ENCODE results near the gene RYR1.
A peak's percentile ranks its signal among the peaks of the same experiment; 100 is the strongest.

Gene RYR1

DNA sequence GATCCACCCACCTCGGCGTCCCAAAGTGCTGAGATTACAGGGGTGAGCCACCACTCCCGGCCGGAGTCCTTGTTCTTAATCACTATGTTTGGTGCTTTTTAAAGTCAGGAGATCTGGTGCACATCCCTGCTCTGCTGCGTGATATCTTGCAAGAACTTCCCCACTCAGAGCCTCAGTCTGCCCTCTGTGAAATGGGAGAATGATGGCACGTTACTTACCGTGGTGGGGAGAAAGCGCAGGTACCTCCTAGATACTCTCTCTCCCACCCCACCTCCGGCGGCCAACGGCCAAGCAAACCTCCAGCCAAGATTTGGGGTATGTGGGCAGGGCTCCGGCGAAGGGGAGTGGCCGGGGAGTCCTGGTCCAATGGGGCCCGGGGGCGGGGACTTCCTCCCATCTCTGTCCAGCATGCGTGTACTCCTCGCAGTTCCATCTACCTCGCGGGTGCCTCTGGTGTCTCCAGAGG, at the start of gene RYR1:
TSS of gene RYR1 (plus strand) at position 424 of the 466 bp plus-strand sequence. CDS start 139 bp downstream, outside the sequence.
- no peak for DNase-seq (ENCODE audit: low read depth in 2 of 2, low spot score in 1 of 2)

DNA sequence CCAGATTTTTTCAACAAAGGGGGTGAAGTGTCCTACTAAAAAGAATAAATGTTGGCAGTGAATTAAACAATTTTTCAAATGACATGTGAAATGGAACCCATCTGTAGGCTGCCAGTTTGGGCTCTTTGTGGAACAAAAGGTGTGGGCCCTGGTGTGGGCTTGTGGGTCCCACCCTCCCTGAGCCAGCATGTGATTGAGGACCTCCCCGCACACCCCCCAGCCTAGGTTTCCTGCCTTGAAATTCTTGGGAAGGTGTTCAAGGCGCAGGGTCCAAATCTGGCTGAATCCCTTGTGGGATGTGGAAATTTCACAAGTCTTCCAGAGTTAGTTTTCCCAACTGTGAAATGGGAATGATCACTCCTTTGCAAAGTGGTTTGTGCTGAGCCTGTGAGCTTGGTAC, 49.7 kb upstream of the RYR1 start:
- DNase-seq (ENCODE audit: low read depth in 2 of 2, low spot score in 1 of 2) = no peak

DNA sequence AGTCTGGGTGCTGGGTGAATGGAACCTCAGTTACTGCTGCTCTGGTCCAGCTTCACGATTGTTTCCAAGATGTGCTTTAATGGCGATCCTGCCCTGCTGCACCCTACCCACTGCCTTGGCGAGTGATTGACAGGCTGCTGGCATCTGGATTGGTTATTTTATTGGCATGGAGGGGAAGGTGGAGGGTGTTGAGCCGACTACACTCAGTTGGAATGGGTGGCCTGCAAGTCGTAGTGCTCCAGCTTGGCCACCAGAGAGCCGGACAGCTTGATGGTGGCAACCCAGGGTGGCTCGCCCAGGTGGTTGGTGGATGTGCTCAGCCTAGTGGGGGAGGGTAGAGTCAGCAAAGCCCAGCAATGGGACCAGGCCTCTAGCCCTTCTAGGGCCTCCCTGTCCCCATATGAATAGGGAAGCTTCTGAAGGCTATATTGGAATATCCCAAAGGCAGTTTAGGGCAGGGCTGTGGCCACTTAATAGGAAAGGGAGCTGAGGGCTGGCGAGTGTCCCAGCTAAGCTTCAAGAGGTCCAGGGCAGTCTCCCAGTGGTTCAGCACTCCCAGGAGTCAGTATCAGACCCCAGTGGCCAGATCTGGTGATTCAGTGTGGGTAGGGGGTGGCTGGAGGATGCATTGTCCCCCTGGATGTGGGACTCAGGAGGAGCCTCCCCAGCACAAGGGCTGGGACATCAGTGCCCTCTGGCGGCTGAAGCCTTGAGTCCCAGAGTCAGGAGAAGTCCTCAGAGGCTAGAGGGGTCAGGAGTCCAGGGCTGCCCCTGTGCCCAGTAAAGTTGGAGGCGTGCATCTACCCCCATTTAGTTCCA, 49.1 kb upstream of the RYR1 start:
- DNase-seq (ENCODE audit: low read depth in 2 of 2, low spot score in 1 of 2) = no peak

GRCh38 chr19:38385057-38385803, 48.3 kb upstream of the RYR1 start:
- no peak for DNase-seq (ENCODE audit: low read depth in 2 of 2, low spot score in 1 of 2)

GRCh38 chr19:38385804-38386257, 47.7 kb upstream of the RYR1 start:
- no peak for DNase-seq (ENCODE audit: low read depth in 2 of 2, low spot score in 1 of 2)

- no peak for DNase-seq (ENCODE audit: low read depth in 2 of 2, low spot score in 1 of 2)
Measured at GRCh38 chr19:38386300-38386970, 47.1 kb upstream of the RYR1 start.

- no peak for DNase-seq (ENCODE audit: low read depth in 2 of 2, low spot score in 1 of 2)
Measured at GRCh38 chr19:38386971-38387549, 46.4 kb upstream of the RYR1 start.

GRCh38 chr19:38387550-38388348, 45.7 kb upstream of the RYR1 start, which contains the start of gene GGN:
TSS of gene GGN (minus strand) at chr19:38388034. CDS start at chr19:38387261, 773 bp downstream.
- peak; percentile 44 to 54 for DNase-seq (ENCODE audit: low read depth in 2 of 2, low spot score in 1 of 2)

DNA sequence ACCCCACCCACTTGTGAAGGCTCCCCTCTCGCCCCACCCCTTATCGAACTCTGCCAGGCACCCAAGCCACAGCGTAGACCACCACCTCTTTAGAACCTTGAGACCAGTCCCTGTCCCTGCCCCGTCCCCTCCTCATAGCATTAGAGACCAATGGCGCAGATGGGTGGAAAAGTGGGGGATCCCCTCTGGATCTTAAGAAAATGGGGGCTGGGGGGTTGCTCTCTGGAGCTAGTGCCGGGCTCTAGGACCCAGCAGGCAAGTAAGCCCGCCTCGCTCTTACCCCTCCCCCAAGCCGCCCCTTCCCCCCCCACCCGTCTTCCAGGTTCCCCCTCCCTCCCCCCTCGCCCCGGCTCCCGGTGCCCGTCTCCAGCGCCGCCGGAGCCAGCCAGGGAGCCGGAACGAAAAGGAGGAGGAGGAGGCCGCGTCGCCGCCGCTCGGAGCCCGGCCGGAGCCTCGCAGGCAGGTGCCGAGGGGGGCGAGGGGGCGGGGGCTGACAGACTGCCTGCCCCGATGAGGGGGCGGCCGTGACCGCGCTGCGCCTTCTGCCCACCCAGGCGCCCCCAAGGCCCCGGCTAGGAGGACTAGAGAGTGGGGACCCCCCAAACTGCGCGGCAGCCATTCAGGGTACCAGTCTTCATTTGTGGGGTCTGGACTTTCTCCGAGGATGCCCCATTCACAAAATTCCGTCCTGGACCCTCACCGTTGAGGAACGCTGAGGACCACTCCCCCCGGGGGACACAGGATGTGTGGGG, 45.0 kb upstream of the RYR1 start, which contains the start of gene SPRED3:
TSS of gene SPRED3 (plus strand) at position 349 of the 752 bp plus-strand sequence. CDS start 1,606 bp downstream, outside the sequence.
- no peak for DNase-seq (ENCODE audit: low read depth in 2 of 2, low spot score in 1 of 2)

DNA sequence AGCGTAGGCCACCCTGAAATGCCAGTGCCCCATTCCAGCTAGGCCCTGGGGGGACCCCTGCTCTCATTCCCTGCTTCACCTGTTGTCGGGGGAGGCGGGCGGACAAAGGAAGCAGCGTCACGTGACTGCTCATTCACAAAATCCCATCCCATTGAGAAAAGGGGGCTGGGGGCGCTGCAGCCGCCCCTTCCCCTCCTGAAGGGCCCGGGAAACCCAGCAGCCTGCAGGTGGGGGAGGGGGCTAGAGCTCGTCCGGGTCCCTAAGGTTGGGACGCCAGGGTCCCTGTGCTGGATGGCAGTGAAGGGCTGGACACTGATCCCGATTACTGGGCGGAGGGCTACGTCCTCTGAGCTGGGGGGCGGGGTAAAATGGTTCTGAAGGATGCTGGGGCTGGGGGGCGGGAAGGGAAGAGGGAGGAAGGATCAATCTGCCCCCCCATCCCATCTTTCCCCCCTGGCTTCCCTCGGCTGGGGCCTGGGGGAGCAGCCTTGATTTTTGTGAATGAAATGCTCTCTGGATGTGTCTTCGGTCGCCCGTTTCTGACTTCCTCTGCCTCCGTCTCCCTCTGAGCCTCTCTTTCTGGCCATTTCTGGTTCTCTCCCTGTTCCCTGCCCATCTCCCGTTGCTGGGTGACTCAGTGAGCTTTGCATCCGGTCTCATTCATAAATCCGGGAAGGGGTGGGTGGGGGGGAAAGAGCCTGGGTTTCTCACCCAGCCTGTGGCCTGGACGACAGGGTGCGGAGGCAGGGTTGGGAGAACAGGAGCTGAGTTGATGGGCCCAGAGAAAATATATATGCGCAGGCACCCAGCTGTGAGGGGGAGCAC, 44.2 kb upstream of the RYR1 start:
- DNase-seq (ENCODE audit: low read depth in 2 of 2, low spot score in 1 of 2) = no peak

DNA sequence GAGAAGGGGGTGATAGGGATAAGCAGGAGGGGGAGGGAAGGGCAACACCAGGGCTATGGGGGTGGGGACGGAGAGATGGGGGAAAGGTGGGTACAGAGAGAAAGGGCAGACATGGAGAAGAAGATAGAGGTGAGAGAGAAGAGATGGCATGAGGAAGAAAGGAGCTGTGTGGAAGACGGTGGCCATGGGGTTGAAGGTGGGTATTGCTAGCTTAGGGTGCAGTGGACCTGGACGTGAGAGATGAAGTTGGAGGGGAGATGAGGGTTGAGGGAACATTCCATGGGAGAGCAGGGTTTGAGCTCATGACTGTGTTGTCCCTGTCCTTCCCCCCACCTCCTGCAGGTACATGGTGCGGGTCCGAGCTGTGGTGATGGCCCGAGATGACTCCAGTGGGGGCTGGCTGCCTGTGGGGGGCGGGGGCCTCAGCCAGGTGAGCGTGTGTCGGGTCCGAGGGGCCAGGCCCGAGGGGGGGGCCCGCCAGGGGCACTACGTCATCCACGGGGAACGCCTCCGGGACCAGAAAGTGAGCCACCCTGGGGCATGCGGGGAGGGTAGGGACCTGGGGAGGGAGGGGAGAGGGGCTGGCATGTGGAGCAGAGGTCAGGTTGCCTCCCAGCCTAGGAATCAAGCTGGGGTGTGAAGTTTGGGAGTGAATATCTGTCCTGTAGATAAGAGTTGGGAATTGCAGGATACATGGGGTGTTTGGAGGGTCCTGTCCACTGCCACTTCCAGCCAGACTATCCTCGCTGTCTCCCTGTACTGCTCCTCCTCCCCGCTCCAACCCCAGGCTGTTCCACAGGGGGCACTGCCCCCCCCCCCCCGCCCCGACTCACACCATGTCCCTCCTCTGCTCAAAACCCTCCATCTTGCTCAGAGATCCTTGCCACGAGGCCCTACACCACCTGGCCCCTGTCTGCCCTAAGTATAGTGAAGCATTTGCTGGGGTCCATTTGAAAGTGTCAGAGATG, 43.2 kb upstream of the RYR1 start:
- no peak for DNase-seq (ENCODE audit: low read depth in 2 of 2, low spot score in 1 of 2)

GRCh38 chr19:38391911-38392464, 41.5 kb upstream of the RYR1 start:
- DNase-seq (ENCODE audit: low read depth in 2 of 2, low spot score in 1 of 2) = no peak

DNA sequence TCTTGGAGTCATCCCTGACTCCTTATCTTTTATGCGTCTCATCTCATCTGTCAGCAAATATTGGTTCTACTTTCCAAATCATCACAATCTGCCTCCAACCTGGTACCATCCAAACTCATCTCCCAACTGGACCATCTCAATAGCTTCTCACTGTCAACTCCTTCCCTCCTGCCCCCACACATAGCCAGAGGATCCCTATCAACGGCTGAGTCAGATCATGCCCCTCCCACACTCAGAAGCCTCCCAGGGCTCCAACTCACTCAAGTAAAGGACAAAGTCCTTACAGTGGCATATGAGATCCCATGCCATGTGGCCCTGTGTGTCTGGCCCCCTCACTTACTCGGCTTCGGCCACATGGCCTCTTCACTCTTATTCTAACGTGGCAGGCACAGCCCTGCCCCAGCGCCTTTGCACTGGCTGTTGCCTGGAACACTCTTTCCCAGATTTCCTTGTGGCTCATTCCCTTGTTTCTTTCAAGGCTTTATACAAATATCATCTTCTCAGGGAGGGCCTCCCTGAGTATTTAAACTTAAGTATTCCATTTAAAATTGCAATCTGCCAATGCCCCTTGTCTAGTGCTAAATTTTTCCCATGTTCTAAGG, 40.7 kb upstream of the RYR1 start:
- DNase-seq (ENCODE audit: low read depth in 2 of 2, low spot score in 1 of 2) = no peak

DNA sequence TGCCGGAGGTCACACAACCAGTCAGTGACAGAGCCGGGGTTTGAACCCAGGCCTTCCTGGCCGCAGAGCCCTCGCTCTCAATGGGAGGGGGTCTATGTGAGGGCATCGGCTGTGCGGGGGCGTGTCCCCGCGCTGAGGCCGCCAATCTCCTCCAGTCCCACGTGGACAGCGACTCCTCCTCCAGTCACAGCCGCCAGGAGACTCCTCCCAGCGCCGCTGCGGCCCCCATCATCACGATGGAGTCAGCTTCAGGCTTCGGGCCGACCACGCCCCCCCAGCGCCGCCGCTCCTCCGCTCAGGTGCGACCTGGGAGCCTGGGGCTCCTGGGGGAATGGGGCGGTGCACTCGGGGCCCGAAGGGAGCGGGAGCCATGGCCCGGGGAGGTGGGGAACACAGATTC, 39.0 kb upstream of the RYR1 start:
- DNase-seq (ENCODE audit: low read depth in 2 of 2, low spot score in 1 of 2) = peak in 1 of 2 donors; percentile 28

GRCh38 chr19:38395381-38396114, 37.9 kb upstream of the RYR1 start:
- no peak for DNase-seq (ENCODE audit: low read depth in 2 of 2, low spot score in 1 of 2)

DNA sequence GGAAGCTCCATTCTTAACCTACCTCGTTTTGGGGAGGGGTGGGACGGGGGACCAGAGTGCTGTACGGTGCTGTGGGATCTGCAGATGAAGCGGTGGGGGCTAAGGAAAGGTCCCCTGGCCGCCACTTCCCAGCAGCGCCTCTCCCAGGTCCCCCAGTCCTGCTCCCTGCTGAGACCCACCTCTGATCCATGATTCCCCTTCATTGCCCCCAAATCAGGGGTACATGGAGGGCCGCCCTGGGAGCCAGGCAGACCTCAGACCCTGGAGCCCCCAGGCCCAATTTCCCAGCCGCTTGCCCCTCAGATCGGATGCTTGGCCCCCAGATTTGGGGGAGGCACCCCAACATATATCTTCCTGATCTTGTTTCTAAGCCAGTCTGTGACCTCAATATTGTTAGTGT, 34.4 kb upstream of the RYR1 start:
- no peak for DNase-seq (ENCODE audit: low read depth in 2 of 2, low spot score in 1 of 2)

Data from stimulated activated CD8-positive, alpha-beta memory T cell treated with anti-CD3 and anti-CD28 coated beads, Interleukin-4, amount 100 ng/mL, for 1 hour (primary cell).